ENCODE results near the gene TYMP. TPM values are rescaled to one million over a fixed set of nuclear protein-coding genes. Genes with fewer than 3 reads are reported as not detected.

The TYMP gene
- total and polyA plus RNA-seq, 2 of the 4 experiments (the other 2 are of a cell fraction) = 0.18 to 0.74 TPM

GRCh38 chr22:50518606-50519005, 11.2 kb downstream of the TYMP start:
- no peak overlapping the region for H2BK15ac ChIP-seq (ENCODE audit: low read depth, low read length)
- H3K4ac ChIP-seq (ENCODE audit: low read depth, low read length) = no peak overlapping the region
- no peak overlapping the region for H2BK5ac ChIP-seq (ENCODE audit: low read depth, low read length, poor library complexity, severe bottlenecking)
- H4K8ac ChIP-seq (ENCODE audit: low read depth in 2 of 2, low read length in 2 of 2) = no peak overlapping the region
- no peak overlapping the region for H3K18ac ChIP-seq (ENCODE audit: low read depth, low read length)
- no TSS peak for BruUV-seq (replicated peaks)
- H3K4me2 ChIP-seq (ENCODE audit: low read depth, low read length) = no peak overlapping the region
- no peaks in the 10 kb centered on the region for H3K9me3 ChIP-seq (ENCODE audit: control insufficient read depth, insufficient read depth, low read length)
- intact Hi-C loops (cut with micrococcal nuclease) (no loop called here), dilution Hi-C loops (cut with HindIII; ENCODE audit: low sequenced_read_pairs, unreplicated experiment) (no loop called here), in situ Hi-C loops (cut with MboI; ENCODE audit: low sequenced_read_pairs) (no loop called here)
- H3K14ac ChIP-seq (replicated peaks; ENCODE audit: low read depth, low read length) = no peak overlapping the region
- no peak overlapping the region for H2BK120ac ChIP-seq (ENCODE audit: low read depth, low read length)
- no peak overlapping the region for H2AK9ac ChIP-seq (replicated peaks; ENCODE audit: low read depth, low read length, poor library complexity)
- H4K91ac ChIP-seq (ENCODE audit: insufficient read depth, low read depth, low read length) = no peak overlapping the region
- H3K56ac ChIP-seq (ENCODE audit: extremely low read depth, insufficient read depth, low read length) = no peak overlapping the region
- DNase-seq = no peak
- no peak overlapping the region for H2AK5ac ChIP-seq (ENCODE audit: low read depth, low read length)
- no peak overlapping the region for H3K4me3 ChIP-seq (ENCODE audit: insufficient read depth, low read depth, low read length)
- 100% methylated on average over 2 of the region's 7 CpGs; no CpG with 5 or more reads in 1 of the 2 experiments for WGBS, 2 experiments (ENCODE audit: extremely low coverage in 2 of 2, insufficient read length in 1 of 2)
- H4K20me1 ChIP-seq (ENCODE audit: insufficient read depth, low read length) = peaks cover 11% of the 10 kb centered on the region
- H3K9me1 ChIP-seq (ENCODE audit: insufficient read depth, low read length) = no peaks in the 10 kb centered on the region
- ATAC-seq (ENCODE audit: low read depth) = no peak
- H3K23ac ChIP-seq (ENCODE audit: low read depth, low read length) = no peak overlapping the region
- CTCF ChIA-PET = no interaction called here
- no peaks in the 10 kb centered on the region for H3K27me3 ChIP-seq (ENCODE audit: control insufficient read depth, insufficient read depth, low read length)
- TF ChIP-seq RFX5 (IDR thresholded peaks at IDR 0.05; ENCODE audit: low read depth, low read length) (no peak), FOS (IDR thresholded peaks at IDR 0.05; ENCODE audit: low read depth, low read length) (no peak), POLR2A (IDR thresholded peaks at IDR 0.05; ENCODE audit: low read depth, low read length) (no peak), MAFK (IDR thresholded peaks at IDR 0.05; ENCODE audit: low read depth, low read length) (no peak), CEBPB (IDR thresholded peaks at IDR 0.05; ENCODE audit: low read depth, low read length) (no peak), CHD1 (IDR thresholded peaks at IDR 0.05; ENCODE audit: low read depth, low read length) (no peak), USF2 (IDR thresholded peaks at IDR 0.05; ENCODE audit: low read depth, low read length) (no peak), CTCF (conservative IDR thresholded peaks at IDR 0.05; ENCODE audit: low read depth, low read length) (no peak), MXI1 (IDR thresholded peaks at IDR 0.05; ENCODE audit: borderline replicate concordance, low read depth, low read length) (no peak), ELK1 (IDR thresholded peaks at IDR 0.05; ENCODE audit: borderline replicate concordance, low read depth, low read length) (no peak), RAD21 (IDR thresholded peaks at IDR 0.05; ENCODE audit: low read length) (no peak), SMC3 (IDR thresholded peaks at IDR 0.05; ENCODE audit: low read depth, low read length) (no peak), NFE2L2 (IDR thresholded peaks at IDR 0.05; ENCODE audit: low read depth, low read length) (no peak), BHLHE40 (IDR thresholded peaks at IDR 0.05; ENCODE audit: low read depth, low read length) (no peak), MAZ (IDR thresholded peaks at IDR 0.05; ENCODE audit: borderline replicate concordance, low read depth, low read length) (no peak), RCOR1 (IDR thresholded peaks at IDR 0.05; ENCODE audit: insufficient replicate concordance, low read length) (no peak)
- H2BK20ac ChIP-seq (ENCODE audit: low read depth, low read length) = no peak overlapping the region
- peaks cover 45% of the 10 kb centered on the region for H3K36me3 ChIP-seq (ENCODE audit: control insufficient read depth, insufficient read depth, low read length)
- no peak overlapping the region for H3K27ac ChIP-seq (ENCODE audit: insufficient read depth, low read length)
- POLR2A ChIA-PET (ENCODE audit: unreplicated experiment) = no interaction called here
- peaks cover 20 to 47% of the 10 kb centered on the region in 2 experiments for H3K79me1 ChIP-seq (ENCODE audit: low read depth in 1 of 2, low read length in 2 of 2)
- no peak overlapping the region for H3K9ac ChIP-seq (ENCODE audit: low read depth, low read length)
- no peaks in the 10 kb centered on the region for H3K4me1 ChIP-seq (ENCODE audit: control insufficient read depth, insufficient read depth, low read length)
- no peak overlapping the region for H2AFZ ChIP-seq (replicated peaks; ENCODE audit: low read length, poor library complexity)
- H4K5ac ChIP-seq (ENCODE audit: low read depth, low read length) = no peak overlapping the region
